Stimulated activated CD4-positive, alpha-beta T cell treated with anti-CD3 and anti-CD28 coated beads, TNF-alpha, amount 100 ng/mL, for 4 hours (primary cell): ENCODE data around the gene SHF.
"Not testable (repeated sequence)": the region's sequence is repeated elsewhere in the genome, so short reads cannot be mapped to it uniquely, and the experiment has no call there.

ENCODE experiments used
- DNase-seq, 3 experiments: peaks; one replicate each; pipeline ENCODE4 v3.0.0-alpha.2; 2020; ENCODE audit warnings: low read depth in 3 of 3

Gene SHF

GRCh38 chr15:45147606-45148005, 40.2 kb downstream of the SHF start:
- DNase-seq, result no peak

- DNase-seq, result no peak
Measured at GRCh38 chr15:45146405-45146804, 41.4 kb downstream of the SHF start.

GRCh38 chr15:45144775-45145174, 43.0 kb downstream of the SHF start:
- DNase-seq, result no peak

- DNase-seq, result no peak
Measured at GRCh38 chr15:45143946-45144345, 43.8 kb downstream of the SHF start.

- DNase-seq, result no peak
Measured at GRCh38 chr15:45143056-45143455, 44.7 kb downstream of the SHF start.

- no peak for DNase-seq
Measured at GRCh38 chr15:45141386-45141785, 46.4 kb downstream of the SHF start.

- DNase-seq, result no peak
Measured at GRCh38 chr15:45140557-45141250, 47.1 kb downstream of the SHF start.

- no peak for DNase-seq
Measured at GRCh38 chr15:45139770-45140169, 48.0 kb downstream of the SHF start.

GRCh38 chr15:45138814-45139765, 48.7 kb downstream of the SHF start:
- no peak for DNase-seq

GRCh38 chr15:45137703-45138102, 50.1 kb downstream of the SHF start:
- DNase-seq, result no peak

GRCh38 chr15:45136378-45136764, 51.4 kb downstream of the SHF start:
- no peak for DNase-seq

GRCh38 chr15:45135705-45136377, 51.9 kb downstream of the SHF start:
- DNase-seq, result not testable (repeated sequence)

- no peak for DNase-seq
Measured at GRCh38 chr15:45134682-45135604, 52.8 kb downstream of the SHF start.

GRCh38 chr15:45134046-45134445, 53.7 kb downstream of the SHF start:
- DNase-seq, result no peak

- DNase-seq, result no peak
Measured at GRCh38 chr15:45133561-45133920, 54.2 kb downstream of the SHF start.

GRCh38 chr15:45132844-45133560, 54.8 kb downstream of the SHF start:
- no peak for DNase-seq

- no peak for DNase-seq
Measured at GRCh38 chr15:45131510-45131909, 56.3 kb downstream of the SHF start.

- DNase-seq, result no peak
Measured at GRCh38 chr15:45130291-45131000, 57.3 kb downstream of the SHF start.

GRCh38 chr15:45129651-45130129, 58.1 kb downstream of the SHF start, which contains the start of the genes DUOX1 and DUOXA1:
Gene DUOX1, plus strand, starts transcription at chr15:45129994. Its CDS starts 1,973 bp downstream, at chr15:45131967.
Gene DUOXA1, minus strand, starts transcription at chr15:45129879. Its CDS starts 6,865 bp downstream, at chr15:45123014.
- DNase-seq, result no peak
